GM04504 (cell line): ENCODE data around the gene ARHGDIA.

Source experiments
- DNase-seq: peaks from one replicate; pipeline ENCODE4 v3.0.0-alpha.2; 2012; ENCODE audit warnings: low read depth

The ARHGDIA gene

DNA sequence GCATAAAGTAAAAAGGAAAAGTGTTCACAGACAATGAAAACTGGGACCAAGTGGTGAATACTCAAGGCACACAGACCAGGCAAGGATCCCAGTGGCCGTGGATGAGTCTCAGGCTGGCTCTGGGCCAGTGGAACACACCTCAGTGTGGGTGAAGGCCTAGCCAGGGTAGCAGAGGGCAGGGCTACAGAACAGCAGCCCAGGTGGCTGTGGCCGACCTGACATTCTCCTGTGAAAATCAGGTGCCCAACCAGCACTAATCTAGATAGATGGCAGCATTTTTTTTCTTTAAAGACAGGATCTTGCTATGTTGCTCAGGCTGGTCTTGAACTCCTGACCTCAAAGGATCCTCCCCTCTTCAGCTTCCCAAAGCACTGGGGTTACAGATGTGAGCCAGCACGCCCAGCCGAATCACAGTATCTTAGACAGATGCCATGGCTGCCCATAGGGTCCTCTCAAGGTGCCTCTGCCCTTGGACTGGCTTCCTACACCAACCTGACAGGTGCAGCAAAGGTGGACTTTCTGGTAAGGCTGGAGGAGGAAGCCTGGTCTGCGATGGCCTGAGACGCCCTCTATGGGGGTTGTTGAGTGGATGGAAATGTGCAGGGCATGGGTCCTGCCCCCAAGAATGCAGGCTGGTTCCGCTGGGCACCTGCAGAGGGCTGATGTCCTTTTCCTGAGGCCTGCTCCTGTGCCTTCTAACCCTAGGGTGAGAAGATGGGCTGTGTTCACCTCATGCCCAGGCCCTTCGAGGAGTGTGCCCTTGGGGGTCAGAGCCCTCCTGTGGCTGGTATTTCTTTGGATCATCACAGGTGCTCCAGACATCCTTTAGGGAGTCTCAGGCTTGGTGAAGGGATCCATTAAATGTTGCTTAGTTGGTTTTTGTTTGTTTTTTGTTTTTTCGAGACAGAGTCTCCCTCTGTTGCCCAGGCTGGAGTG, 7.0 kb downstream of the ARHGDIA start:
- DNase-seq, result no peak

DNA sequence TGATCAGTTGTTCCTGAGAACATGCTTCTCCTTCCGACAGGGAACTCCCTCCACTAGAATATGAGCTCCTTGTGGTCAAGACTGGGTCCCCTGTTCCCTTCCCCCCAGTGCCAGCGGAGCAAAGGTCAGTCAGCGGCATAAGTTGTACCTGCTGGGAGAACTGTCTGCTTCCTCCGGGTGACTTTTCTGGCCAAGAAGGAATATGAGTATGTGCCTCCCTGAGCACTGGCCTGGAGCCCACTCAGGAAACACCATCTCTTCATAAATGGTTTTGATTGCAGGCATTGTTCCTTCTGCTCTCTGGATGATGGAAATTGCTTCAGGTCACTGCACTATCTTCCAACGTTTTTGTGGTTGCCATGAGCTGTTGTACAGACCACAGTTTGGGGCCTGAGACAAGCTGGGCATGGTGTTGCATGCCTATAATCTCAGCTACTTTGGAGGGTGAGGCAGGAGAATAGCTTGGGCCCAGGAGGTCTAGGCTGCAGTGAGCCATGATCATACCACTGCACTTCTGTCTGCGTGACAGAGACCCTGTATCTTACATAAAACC, 7.9 kb downstream of the ARHGDIA start:
- DNase-seq, result no peak

DNA sequence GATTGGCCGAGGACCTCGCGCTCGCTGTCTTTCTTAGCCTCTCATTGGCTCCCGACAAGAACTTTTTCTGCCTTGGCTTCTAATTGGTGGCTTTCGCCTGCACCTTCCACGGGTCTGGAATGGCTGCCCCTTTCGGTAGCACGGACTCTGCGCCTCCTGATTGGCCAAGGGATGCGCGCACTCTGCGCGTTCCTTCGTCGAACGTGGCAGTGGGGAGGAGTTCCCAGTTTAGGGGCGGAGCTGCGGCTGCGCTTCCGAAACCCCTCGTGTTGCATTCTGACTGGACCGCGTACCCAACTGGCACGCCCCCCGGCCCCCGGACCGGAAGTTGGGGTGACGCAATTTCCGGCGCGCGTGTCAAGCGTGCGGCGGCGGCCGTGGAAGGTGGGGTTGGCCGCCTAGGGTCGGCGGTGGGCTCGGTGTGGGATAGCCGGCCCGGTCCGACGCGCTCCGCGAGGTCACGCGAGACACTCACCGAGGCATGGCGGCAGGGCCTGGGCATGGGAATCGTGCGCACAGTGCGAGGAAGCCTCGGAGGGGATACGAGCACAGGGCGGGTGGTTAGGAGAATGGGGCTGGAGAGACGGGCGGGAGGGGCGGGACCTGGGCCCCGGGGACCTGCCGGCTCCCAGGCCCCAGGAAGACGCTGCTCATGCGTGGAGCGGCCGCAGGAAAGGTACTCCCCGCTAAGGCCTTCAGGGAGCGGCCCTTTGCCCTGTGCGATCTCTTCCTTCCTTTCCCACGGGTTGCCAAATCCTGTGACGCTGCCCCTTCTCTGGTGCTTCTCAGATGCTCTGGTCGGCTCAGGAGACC, 10.2 kb downstream of the ARHGDIA start:
- peak; percentile 100 for DNase-seq

DNA sequence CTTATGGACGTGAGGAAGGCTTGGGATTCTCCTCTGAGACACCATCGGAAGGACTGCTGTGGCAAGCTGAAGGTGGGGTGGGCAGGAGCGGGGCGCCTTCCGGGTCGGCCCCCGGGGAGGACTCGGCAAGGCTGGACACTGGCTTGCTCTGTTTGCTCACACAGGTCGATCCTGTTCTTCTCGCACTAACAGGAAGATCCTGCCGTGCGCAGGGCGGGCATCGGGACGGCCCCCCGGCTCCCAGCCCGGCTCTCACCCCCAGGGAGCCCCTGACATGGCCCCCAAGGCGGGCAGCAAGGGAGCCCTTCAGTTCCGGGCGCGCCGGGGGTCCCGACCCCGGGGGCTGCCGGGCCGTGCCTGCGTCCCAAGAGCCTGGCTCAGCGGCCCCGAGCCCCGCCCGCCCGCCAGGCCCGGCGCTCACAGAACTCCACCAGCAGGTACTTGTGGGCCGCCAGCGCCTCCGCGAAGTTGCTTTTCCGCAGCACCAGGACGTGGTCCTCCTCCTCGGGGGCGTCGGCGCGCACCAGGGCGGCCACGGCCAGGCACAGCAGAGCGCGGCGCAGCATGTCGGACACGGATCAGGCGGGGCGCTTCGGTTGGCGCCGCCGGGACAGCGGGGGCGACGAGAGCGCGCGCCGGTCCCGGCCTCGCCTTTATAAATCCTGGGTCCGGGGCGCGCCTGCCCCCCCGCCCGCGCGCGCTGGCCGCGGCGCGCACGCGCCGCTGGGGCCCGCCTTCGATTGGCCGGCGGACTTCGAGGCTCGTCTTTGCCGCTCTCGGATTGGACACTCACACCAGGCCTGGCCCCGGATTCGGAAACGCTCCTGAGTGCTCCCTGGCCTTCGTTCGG, 11.0 kb downstream of the ARHGDIA start, which contains the start of gene P4HB:
Gene P4HB (minus strand): TSS at position 630 of the 850 bp plus-strand sequence. CDS start 64 bp downstream, at position 566.
- DNase-seq, result no peak

DNA sequence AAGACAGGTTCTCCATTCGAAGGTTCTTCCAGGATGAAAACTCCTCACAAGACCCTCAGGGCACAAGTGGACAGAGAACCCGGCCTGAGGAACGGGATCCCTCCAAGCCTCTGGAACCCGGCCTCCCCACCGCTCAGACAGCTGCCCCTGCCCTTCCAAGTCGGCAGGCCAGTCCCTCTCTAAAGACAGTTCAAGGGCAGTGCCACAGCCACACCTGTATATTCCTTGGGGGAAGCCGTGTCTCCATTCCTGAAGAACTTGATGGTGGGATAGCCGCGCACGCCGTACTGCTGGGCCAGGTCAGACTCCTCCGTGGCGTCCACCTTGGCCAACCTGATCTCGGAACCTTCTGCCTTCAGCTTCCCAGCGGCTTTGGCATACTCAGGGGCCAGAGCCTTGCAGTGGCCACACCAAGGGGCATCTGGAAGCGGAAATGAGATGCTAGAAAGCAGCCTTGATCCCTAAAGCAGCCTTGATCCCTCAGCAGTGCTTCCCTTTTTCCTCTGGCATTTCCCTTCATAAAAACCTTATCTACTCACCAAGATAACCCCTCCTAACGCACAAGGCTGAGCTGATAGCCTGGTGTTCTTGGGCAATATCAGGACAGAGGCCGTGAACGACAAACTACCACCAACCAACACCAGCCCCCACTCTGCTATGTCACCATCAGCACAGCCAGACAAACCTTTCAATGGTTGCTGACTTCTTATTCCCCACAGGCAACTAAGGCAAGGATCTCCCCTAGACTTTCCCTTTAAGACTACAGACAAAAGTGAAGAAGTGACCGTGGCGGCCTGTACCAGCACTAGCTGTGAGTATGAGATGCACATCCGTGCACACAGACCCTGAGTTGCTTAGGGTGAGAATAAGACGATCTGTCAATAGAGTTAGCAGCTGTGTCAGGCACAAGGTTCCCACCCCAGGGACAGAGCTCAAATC, 11.9 kb downstream of the ARHGDIA start:
- no peak for DNase-seq

DNA sequence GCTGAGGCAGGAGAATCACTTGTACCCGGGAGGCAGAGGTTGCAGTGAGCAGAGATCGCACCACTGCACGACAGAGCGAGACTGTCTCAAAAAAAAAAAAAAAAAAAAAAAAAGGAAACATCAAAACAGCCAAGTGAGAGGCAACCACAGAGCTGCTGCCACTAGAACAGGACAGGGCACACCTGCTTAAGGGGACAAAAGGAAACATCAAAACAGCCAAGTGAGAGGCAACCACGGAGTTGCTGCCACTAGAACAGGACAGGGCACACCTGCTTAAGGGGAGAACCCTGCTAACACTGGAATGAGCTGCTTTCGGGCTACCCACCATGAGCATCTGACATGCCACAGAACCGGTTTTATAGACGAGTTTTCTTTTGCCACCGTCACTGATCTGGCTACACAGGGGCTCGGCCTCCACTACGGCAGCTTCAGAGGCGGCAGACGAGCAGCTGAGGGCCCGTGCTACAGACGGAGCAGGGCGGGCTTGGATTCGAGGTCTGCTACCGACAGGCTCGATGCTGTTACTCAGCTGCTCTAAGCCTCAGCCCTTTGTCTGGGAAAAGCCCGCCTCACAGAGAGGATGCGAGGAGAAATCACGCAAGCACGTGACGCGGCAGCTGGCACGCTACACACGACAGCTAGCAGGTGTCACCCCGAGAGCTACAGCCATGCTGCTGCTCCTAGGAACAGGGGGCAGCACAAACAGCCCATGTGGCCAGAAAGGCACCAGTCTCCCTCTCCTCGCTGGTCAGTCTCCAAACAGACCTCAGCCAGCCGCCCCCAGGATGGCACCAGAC, 12.8 kb downstream of the ARHGDIA start:
- no peak for DNase-seq

DNA sequence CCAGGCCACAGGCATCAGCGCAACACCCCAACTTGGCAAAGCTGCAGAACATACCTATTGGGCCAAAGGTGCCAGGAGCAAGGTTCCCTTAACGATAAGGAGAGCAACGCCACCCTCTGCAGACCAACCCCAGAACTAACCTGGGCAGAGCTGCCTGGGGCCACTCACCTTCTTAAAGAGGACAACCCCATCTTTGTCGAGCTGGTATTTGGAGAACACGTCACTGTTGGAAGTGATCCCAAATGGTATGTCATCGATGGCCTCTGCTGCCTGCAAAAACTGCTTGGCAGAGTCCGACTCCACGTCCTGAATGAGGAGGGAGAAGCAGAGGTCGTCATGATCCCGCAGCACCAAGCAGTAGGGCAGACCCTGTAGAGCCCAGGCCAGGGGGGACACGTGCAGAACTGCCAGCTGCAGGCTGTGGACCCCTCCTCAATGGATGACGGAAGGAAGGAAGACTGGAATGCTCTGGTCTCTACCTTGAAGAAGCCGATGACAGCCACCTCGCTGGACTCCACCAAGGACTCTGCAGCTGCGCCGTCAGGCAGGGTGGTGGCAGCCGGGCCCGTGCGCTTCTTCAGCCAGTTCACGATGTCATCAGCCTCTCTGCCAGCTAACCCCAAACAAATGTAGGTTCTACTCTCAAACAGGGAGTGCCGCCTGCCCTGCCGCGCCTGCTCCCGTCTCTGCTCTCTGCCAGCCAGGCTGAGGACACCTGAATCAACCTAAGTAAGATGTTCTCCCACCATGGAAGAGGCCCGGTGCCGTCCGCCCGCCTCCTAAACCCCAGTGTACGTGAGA, 16.0 kb downstream of the ARHGDIA start:
- no peak for DNase-seq

DNA sequence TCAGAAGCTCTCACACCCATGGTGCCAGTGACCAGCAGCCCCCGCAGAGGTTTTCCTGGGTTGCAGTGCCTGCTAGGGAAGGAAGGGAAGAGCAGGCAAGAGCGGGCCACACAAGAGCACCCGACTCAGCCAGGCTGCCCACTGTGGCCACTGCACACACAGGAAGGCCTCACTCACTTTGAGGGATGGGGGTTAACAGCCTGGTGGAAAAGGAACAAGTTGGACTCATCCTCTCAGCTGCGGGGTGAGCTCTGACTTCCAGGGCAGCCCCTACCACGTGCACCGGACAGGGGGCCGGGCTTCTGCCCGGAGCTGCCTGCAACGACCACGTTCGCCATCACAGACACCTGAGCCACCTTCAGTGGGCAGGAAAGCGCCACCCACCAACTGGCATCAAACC, 18.9 kb downstream of the ARHGDIA start:
- DNase-seq, result no peak

DNA sequence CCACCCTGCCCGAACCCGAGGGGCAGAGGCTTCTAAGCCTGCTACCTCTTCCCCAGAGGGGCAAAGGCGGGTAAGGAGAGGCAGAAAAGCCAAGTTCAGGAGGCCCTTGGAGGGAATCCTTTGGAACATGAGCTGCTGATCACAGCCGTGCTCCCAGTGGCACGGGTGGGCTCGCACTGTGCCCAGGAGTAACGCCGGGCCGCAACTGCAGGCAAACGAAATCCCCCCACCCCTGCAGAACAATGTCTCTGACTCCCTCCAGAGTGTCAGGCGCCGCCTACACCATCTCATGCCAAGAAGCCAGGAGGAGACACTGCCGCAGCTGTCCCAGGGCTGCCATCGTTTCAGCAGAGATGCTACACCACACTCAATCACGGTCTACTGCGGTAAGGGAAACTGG, 19.7 kb downstream of the ARHGDIA start:
- DNase-seq, result no peak

DNA sequence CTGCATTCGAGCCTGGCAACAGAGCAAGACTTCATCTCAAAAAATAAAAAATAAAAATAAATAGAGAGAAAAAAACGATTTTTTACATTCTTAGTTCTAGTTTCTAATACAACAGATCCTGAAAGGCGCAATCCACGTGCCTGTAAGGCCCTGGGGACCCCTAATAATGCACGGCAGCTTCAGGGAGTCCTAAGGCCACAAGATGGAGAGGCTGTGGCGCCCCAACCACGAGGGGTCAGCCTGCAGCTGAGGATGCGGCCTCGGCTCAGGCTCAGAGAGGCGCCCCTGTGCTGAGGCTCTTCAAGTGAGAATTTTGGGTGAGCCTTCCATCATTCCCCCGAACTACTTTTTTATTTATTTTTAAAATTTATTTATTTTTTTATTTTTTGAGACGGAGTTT, 21.7 kb downstream of the ARHGDIA start:
- DNase-seq, result no peak

DNA sequence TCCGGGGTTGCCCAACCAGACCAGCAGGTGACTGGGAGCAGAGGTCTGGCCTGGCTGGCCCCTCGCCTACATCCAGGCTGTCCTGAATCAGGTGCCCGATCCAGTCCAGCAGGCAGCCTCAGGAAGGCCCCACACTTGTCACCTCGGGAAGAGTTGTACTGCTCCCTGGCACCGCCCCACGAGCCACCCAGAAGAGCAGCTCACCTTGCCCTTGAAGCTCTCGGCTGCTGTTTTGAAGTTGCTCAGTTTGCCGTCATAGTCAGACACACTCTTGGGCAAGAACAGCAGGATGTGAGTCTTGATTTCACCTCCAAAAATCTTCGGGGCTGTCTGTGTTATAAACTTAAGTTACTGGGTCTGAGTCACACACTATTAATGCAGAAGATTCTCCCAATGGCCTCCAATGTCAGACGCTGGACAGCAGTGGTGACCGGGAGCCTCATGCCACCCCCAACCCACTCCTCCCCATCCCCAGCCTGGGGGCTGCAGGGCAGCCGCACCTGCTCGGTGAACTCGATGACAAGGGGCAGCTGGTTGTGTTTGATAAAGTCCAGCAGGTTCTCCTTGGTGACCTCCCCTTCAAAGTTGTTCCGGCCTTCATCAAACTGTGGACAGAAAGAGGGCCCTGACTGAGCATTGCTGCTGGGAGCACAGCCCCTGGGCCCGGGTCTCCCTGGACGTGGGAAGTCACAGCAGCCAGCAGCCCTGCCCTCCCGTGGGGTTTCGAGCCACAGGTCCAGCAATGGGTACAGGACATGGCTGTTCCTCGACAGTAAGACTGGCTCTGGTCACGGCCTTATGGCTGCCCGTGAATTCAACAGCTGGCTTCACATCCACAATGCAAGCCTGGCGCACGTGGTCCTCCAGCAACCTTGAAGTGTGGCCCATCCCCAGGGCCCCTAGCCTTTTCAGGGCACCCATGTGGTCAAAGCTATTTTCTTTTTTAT, 24.1 kb downstream of the ARHGDIA start:
- no peak for DNase-seq

DNA sequence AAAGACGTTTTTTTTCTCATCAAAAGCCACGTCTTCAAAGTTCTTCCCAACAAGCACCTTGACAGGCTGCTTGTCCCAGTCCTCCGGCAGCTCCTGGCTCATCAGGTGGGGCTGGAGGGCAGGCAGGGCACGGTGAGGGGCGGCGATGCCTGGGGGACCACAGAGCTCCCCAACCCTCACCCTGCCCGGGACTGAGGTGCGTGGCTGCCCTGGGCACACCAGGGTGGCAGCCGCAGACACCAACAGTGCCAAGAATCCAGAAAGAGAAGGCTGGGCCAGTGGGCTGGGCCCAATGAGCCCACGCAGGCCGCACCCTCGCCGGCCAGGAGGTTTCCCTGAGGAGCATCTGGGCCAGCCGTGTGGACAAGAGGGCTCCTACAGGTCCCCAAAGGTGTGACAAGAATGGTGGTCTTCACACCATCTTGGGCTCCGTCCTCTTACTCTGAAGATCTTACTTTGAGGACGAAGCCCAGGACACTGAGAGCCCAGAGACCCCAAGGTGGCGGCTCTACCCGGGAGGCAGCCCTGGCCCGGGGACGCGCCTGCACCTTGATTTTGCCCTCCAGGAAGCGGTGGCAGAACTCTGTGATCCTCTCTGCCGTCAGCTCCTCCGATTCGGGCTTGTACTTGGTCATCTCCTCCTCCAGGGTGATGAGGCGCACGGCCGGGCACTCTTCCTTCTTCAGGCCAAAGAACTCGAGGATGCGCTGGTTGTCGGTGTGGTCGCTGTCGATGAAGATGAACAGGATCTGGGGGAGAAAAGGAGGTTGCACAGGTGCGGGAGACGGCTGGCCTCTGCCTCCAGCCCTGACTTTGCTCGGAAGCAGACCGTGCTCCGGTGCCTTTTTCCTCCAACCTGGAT, 25.0 kb downstream of the ARHGDIA start:
- DNase-seq, result no peak

DNA sequence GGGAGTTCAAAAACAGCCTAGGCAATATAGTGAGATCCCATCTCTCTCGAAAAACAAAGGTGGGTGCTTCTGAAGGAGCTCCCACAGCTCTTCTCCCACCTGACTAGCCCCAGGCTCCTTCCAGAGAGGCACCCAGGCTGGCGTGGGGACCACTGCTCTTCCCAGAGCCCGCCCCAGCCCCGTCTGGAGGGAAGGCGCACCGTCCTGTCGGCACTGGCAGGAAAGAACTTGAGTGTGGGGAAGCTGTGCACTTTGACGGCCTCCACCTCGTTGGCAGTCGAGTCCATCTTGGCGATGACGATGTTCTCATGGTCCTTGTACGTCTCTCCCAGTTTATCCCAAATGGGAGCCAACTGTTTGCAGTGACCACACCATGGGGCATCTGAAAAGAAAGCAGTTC, 25.8 kb downstream of the ARHGDIA start:
- DNase-seq, result no peak

DNA sequence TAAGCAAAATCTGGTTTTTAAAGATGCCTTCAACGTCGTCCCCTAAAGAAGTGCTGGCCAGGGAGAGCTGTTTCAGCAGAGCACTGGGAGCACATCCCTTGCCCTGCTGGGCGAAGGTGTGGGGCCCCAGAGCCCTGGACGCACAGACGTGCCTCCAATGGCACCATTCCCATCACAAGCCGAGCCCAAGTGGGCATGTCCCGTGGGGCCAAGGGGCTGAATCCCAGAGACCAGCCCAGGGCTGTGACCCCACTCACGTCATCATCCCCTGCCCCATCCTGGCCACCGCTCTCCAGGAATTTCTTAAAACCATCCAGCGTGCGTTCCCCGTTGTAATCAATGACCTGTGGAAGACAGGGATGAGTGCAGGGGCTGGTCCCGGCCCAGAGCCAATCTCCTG, 26.2 kb downstream of the ARHGDIA start:
- DNase-seq, result no peak

DNA sequence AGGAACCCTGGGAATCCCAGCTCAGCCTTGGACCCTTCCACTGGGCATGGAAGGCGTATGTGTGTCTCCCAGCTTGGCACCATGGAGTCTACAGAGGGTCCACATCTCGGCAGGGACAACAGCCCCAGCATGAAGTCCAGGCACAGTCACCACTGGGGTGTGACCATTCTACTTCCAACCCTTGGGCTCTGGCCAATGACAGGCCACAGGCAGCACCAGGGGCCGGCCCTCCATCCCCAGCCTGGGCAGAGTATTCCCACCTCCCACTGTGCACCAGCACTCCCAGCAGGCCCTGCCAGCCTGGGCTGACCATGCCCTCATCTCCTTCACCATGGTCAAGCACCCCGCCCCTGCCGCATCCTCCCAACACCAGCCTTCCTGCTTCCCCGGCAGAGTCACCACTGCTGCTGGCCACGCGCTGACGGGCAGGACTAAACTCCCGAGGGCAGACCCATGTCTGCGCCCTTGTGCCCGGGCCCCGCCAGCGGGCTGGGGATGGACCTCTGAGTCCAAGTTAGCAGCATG, 26.7 kb downstream of the ARHGDIA start:
- no peak for DNase-seq

DNA sequence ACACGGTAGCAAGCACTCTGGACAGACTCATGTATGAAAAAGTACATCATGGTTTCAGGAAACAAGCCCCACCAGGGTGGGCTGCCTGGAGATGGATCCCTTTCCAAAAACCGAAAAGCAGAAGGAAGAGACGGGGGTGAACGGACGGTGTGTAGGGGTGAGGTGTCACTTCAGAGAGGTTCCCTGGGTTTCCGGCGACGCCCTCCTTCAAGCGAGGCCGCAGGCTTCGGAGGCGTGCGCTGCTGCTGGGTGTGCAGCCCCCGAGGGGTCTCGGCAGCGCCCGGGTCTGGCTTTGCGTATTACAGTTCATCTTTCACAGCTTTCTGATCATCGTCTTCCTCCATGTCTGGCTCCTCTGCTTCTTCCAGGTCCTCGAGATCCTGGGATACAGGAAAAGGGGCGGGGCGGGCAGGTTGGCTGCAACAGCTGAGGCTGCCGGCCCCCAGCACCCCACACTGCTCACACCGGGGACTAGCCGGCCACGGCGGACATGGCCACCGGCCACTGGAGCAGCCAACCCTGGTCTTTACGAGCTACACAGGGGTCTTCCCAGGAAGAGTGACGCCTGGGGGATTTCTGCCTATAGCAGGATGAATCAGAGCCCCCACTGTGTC, 27.3 kb downstream of the ARHGDIA start:
- DNase-seq, result no peak
